Retinal pigment epithelial cell (primary cell): ENCODE results near the gene CHKB.

Source experiments
- DNase-seq: peaks from one replicate; pipeline ENCODE4 v3.0.0-alpha.2; 2010; ENCODE audit warnings: low read depth
- H3K4me3 ChIP-seq: 2 replicates; pipeline ENCODE4 v1.5.1; 2011; ENCODE audit warnings: mild to moderate bottlenecking, low read length, control low read depth, moderate library complexity
- TF ChIP-seq, protein P1 (sequence below): conservative IDR thresholded peaks from 2 replicates; pipeline ENCODE4 v1.5.1; 2011; ENCODE audit warnings: low read depth, low read length, control low read depth, inconsistent platforms

CHKB gene

DNA sequence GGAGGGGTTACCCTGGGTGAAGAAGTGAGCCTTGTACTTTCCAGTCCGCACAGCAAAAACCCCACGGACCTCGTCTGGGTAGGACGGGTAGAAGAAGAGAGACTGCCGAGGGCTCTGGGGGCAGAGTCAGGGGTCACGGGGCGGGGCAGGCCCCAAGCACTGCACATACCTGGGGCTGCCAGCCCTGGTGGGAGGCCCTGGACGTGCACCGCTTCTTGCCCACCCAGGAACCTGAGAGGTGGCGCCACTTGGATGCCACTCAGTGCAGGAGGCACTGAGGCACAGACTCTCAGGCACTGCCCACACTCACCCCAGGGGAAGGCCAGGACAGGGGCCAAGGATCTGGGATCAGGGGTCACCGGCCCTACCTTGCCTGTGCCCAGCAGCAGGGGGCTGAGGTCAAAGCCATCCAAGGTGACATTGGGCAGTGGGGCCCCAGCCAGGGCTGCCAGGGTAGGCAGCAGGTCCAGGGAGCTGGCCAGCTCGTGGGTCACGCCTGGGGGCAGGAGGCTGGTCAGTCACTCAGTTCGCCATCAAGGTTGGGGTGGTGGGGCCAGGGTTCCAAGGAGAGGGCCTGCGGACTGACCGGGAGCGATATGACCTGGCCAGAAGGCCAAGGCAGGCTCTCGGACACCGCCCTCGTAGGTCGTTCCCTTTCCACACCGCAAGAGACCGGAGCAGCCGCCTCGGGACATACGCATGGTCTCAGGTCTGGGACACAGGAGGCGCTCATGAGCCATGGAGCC, 43.1 kb upstream of the CHKB start:
- TF ChIP-seq, protein P1, sequence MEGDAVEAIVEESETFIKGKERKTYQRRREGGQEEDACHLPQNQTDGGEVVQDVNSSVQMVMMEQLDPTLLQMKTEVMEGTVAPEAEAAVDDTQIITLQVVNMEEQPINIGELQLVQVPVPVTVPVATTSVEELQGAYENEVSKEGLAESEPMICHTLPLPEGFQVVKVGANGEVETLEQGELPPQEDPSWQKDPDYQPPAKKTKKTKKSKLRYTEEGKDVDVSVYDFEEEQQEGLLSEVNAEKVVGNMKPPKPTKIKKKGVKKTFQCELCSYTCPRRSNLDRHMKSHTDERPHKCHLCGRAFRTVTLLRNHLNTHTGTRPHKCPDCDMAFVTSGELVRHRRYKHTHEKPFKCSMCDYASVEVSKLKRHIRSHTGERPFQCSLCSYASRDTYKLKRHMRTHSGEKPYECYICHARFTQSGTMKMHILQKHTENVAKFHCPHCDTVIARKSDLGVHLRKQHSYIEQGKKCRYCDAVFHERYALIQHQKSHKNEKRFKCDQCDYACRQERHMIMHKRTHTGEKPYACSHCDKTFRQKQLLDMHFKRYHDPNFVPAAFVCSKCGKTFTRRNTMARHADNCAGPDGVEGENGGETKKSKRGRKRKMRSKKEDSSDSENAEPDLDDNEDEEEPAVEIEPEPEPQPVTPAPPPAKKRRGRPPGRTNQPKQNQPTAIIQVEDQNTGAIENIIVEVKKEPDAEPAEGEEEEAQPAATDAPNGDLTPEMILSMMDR: peak; percentile 3

DNA sequence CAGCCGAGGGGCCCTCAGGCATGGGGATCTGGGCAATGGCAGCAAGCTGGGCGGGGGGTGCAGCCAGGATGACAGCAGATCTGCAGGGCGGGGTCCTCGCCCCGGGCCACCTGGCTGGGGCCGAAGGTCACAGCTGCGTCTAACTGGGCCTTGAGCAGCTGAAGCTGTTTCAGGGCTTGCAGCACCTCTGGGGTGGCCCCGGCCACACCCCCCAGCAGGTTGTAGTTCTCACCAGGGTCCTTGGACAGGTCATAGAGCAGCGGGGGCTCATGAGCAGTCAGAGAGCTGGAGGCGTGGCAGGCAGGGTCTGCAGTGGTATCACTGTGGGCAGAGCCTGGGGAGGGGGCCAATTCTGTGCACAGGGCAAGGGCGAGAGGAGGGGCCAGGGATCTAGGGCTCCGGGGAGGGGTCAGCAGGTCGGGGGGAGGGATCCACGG, 42.5 kb upstream of the CHKB start:
- no peak overlapping the region for H3K4me3 ChIP-seq
- DNase-seq: no peak

More for the DNA sequence above, 43.1 kb upstream of the CHKB start:
- no peak for DNase-seq
- H3K4me3 ChIP-seq: no peak overlapping the region

DNA sequence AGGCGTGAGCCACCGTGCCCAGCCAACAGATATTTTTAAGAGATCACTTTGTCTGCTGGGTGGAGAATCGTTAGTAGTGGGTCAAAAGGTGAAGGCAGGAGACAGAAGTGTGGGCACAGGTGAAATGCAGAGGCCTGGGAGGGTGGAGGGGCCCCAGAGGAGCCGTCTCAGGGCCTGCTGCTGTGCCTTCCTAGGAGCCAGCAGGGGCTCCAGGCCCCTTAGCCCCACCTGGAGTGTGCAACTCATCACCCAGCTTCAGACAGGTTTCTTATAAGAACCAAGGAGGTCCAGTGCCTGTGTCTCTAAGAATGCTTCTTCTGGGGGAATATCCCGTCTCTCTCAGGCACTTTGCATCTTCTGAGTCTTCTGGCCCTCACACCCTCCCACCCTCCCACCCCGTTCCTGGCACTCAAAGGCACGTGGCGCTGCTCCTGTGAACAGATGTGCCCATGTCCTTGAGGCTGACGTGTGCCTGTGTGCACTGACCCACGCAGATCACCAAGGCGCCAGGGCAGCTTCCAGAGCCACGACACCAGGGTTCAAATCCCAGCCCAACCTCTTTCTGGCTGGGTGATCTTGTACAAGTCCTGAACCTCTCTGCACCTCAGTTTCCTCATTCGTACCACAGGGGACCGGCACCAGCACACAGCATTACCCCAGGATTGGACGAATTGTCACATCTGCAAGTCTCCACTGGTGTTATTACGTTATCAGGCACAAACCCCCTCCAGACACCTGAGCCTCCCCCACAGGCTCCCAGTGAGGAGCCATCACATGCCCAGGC, 41.9 kb upstream of the CHKB start:
- no peak overlapping the region for H3K4me3 ChIP-seq
- TF ChIP-seq, protein P1: no peak
- DNase-seq: no peak

More for the DNA sequence above, 42.5 kb upstream of the CHKB start:
- TF ChIP-seq, protein P1: no peak

DNA sequence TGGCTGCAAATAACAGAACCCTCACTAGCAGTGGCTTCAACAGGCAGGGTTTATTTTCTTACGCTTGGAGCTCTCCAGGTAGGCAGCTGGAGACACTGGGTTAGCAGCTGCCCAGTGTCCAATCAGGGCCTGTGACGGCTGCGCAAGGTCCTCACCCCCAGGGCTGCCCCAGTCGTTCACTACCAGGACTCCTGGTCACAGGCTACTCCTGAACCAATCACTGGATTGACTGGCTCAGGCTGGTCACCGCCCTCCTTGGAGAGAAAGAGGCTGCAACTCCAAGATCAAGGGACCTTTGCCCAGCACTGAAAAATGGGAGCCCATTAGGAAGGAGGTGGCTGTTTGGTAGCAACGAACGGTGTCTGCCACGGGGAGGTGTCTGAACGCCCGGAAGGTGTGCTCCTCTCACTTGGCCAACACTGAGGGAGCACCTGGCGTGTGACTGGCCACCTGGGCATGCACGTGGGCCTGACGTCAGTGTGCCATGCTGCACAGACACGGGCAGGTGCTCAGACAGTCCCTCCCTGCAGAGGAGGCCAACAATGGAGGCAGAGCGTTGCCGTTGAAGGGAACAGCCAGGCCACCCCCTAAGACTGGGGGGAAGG, 40.2 kb upstream of the CHKB start:
- TF ChIP-seq, protein P1: no peak
- no peak overlapping the region for H3K4me3 ChIP-seq
- no peak for DNase-seq

DNA sequence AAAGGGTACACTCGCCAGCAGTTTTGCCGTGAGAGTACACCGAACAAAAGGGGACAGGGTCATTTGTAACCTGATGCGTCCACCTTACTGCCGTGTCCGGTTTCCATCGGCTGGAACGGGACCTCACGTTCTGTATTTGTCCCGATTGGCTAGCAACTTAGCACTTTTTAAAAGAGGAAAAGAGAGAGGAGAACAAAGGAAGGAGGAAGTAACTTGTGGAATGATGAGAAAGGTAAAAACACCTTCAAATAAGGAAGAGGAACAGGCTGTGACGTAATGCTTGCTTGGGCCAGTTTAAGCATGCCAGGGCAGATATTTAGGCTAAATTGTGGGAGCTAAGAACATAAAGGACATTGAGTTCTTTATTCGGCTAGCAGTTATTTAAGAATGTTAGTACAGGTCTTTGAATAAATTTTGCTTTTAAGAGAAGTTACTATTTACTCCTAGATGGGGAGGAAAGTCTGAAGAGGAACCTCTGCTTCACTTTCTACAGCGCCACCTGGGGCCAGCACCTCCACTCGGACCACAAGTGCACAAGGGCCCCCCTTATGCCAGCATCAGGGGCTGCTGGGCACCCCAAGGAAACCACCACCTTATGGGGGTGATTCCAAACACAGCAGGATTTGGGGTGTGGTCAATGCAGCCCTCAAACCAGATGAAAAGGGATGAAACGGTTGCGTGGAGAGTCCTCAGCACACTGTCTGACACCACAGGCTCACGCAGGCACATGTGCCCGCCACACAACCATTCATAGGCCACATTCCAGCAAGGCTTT, 39.5 kb upstream of the CHKB start:
- TF ChIP-seq, protein P1: peak; percentile 36
- no peak for DNase-seq
- no peak overlapping the region for H3K4me3 ChIP-seq

DNA sequence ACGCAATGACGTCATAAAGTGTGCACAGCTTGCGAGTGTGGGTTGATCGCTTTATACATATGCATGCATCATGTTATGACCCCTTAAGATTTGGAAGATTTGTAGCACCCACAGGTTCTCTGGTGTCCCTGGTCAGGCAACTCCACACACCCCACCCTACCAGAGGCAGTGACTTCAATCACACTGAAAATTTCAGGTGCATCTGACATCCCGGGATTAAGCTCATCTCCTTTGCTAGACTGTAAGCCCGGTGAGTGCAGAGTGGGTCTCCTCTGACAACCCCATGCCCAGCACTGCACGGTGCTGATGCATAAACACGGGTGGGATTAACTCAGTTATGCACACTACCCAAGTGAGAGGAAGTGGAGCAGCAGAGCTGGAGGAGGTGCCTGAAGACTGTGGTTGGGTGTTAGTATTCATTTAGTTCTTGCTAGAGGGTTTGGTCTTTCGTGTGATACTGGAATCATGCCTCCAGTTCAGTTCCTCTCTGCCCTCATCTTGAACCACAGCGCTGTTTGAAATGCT, 38.8 kb upstream of the CHKB start:
- no peak overlapping the region for H3K4me3 ChIP-seq
- TF ChIP-seq, protein P1: no peak
- DNase-seq: no peak
